SHP77 (cell line): ENCODE data around the gene ANKMY2.

Experiments
- DNase-seq, 2 experiments: peaks; one replicate each; lab custom pipeline; 2025; lab: John Stamatoyannopoulos, UW

ANKMY2 gene

GRCh38 chr7:16579216-16579615 is 66.3 kb downstream of the ANKMY2 start:
- no peak for DNase-seq

DNA sequence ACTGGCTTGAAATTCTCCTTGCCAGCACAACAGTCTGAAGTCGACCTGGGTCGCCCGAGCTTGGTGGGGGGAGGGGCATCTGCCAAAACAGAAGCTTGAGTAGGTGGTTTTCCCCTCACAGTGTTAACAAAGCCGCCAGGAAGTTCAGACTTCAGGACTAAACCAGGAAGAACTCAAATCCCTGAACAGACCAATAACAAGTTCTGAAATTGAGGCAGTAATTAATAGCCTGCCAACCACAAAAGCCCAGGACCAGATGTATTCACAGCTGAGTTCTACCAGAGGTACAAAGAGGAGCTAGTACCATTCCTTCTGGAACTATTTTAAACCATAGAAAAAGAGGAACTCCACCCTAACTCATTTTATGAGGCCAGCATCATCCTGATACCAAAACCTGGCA is 73.6 kb downstream of the ANKMY2 start:
- no peak for DNase-seq

- DNase-seq = peak; percentile 59 to 70
These were observed 80.6 kb downstream of the ANKMY2 start for GRCh38 chr7:16564909-16565426.

GRCh38 chr7:16564023-16564380 is 81.6 kb downstream of the ANKMY2 start:
- DNase-seq = no peak

DNA sequence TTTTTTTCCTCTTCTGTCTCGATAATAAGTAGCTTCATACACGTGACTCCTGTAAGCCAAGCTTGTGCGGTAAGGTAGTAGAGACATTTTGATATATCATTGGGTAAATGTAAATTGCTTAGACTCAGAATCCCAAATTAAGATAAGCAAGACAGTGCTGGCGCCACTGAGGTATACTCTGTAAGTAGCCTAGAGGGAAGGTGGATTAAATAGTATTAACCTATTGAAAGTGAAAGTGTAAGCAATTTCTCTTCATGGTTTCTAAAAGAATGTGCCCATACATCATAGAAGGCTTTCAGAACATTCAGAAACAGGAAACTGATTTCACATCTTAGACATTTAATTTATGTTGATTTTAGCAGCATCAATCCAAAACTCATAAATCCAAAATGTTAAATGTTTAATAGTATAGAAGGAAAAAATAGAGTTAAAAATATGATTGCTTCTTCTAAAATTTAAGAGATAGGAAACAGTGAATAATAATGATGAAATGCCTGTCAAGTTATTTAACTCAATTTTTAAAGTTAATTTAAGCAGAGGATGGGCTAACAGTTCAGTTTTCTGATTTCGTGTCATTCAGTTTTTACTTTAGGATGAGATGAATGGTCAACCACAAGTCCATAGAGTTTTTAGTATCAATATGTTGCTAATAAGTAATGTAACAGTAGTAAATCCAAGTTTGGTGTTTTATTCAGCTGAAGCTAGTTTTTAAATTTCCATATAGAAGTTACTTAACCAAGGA is 82.1 kb downstream of the ANKMY2 start:
- DNase-seq = no peak

DNA sequence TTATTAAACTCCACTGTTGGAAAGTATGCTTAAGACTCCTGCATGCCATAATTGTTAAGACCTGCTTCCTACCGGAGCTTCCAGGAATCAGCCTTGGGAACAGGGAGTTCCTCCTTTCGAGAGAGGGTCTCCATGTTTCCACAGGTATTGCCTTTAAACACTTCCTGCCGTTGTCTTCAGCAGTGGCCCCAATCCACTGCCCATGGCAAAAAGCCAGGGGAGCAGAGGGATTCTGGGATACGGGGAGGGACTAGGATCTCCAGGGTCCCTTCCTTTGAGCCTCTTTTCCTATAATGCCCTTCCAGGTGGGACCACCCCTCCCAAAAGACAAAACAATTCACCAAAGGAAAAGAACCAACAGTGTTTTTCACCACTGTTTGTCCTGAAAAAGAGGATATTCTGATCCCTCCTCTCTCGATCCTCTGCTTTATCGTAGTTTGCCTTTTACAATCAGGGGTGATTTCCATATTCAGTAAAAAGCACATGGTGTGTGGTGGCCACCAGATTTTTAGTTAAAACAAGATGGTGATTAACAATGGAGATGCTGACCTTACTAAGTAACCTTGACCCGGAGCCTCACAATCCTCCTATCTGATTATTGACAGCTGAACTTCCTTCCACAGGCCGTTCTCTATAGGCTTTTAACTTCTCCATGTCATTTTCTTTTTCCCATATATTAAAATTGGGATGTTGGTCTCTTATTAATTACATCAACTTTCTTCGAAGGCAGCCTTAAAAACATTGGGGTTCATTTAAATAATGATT is 82.9 kb downstream of the ANKMY2 start:
- DNase-seq = no peak

DNA sequence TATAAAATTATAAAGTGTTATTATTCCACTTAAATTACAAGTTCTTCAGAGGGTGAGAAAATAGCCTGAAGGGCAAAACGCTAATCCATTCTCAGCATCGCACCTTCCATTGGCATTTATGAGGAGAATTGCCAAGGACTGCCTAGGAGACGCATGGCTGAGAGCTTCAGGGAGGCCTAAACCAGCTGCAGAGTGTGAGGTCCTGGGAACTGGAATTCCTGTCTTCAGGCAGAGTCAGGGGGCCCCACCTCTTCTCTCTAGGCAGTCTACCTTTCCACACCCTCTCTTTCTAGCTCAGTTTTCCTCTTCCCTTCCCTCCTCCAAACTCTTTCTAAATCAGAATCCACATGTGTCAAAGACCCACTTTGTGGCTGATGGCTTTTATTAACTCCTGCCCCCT is 83.6 kb downstream of the ANKMY2 start:
- no peak for DNase-seq

- no peak for DNase-seq
These were observed 85.9 kb downstream of the ANKMY2 start for GRCh38 chr7:16559497-16560179.

- no peak for DNase-seq
These were observed 86.7 kb downstream of the ANKMY2 start for GRCh38 chr7:16558761-16559302.

- DNase-seq = no peak
These were observed 89.2 kb downstream of the ANKMY2 start for GRCh38 chr7:16556359-16556758.

- DNase-seq = no peak
These were observed 90.9 kb downstream of the ANKMY2 start for GRCh38 chr7:16554518-16555236.

DNA sequence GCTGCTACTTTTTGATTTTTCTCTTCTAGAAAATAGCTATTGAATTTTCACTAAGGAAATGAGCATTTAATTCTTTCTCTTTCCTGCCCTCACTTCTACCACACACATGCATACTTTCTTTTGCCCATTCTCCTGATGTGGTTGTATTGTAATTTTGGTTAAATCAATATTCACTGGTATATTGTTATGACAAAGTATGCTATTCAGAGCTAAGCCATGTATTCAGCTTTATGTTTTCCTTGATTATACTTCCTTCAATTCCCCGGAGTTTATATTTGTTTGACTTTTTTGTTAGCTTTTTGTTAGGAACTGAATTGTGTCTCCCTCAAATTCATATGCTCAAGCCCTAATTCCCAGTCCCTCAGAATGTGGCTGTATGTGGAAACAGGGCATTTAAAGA is 94.9 kb downstream of the ANKMY2 start:
- DNase-seq = no peak
